ENCODE results near the gene ADGRG3. TPM values are rescaled to one million over a fixed set of nuclear protein-coding genes. Genes with fewer than 3 reads are reported as not detected.

ADGRG3 gene
- total and polyA plus RNA-seq, 9 of the 15 experiments (the other 6 are each of a cell fraction or from before 2014, with no cell fraction given) = 0.09 to 0.52 (median 0.14) TPM; not detected in 3

GRCh38 chr16:57656342-57656955 is 11.7 kb upstream of the ADGRG3 start:
- H3K4me1 ChIP-seq (replicated peaks in 1 of 2; ENCODE audit: control insufficient read depth in 2 of 2, insufficient read depth in 2 of 2, low read length in 2 of 2) = peaks cover 0 to 20% of the 10 kb centered on the region in 2 experiments; a peak in 1 of 5 replicates
- in situ Hi-C loops (cut with MboI) (no loop called here), intact Hi-C loops (cut with micrococcal nuclease) (loop anchor here (10.0 kb wide), 1 partner anchor 208 kb away; no protein-coding TSS in a partner anchor)
- ChIA-PET POLR2A (no interaction called here), CTCF (ENCODE audit: low intra/inter-chr PET ratio) (no interaction called here)
- H3K27me3 ChIP-seq (ENCODE audit: control insufficient read depth in 2 of 2, insufficient read depth in 2 of 2, low read length in 2 of 2) = peaks cover 3 to 5% of the 10 kb centered on the region in 2 experiments; a peak in 1 of 5 replicates
- WGBS (ENCODE audit: insufficient coverage, low coverage, missing lambda C conversion rate) = 6% methylated on average over 8 of the region's 11 CpGs
- no peak overlapping the region for H3K27ac ChIP-seq (ENCODE audit: extremely low read depth, low read depth, low read length)
- no peak overlapping the region for H3K4me3 ChIP-seq
- H2AFZ ChIP-seq (ENCODE audit: low read depth, low read length) = no peak overlapping the region
- FAIRE-seq (no peak), ATAC-seq (no peak), DNase-seq (ENCODE audit: extremely low read depth in 1 of 4, low spot score in 3 of 4) (no peak)
- no peaks in the 10 kb centered on the region for H3K9me1 ChIP-seq (ENCODE audit: control insufficient read depth, insufficient read depth, low read length)
- H4K20me1 ChIP-seq (replicated peaks; ENCODE audit: control insufficient read depth, insufficient read depth, low read length) = no peaks in the 10 kb centered on the region
- no peak overlapping the region for H3K9ac ChIP-seq (ENCODE audit: insufficient read depth in 1 of 2, low read depth in 2 of 2, low read length in 2 of 2)
- H3K4me2 ChIP-seq (ENCODE audit: insufficient read depth, low read length) = no peak overlapping the region
- BruUV-seq (replicated peaks) = no TSS peak
- no peaks in the 10 kb centered on the region for H3K9me3 ChIP-seq (replicated peaks; ENCODE audit: control insufficient read depth, insufficient read depth, low read depth, low read length)
- no peaks in the 10 kb centered on the region for H3K79me2 ChIP-seq (ENCODE audit: control insufficient read depth, insufficient read depth, low read length)
- no peaks in the 10 kb centered on the region for H3K36me3 ChIP-seq (ENCODE audit: control insufficient read depth, insufficient read depth, low read length)
- TF ChIP-seq ZNF280B (CRISPR knock-in tag; IDR thresholded peaks at IDR 0.05) (no peak), MAFG (tag; conservative IDR thresholded peaks at IDR 0.05) (no peak), KDM1A (IDR thresholded peaks at IDR 0.05) (peak; percentile 65 to 81; a peak in 3 of 4 replicates), RREB1 (CRISPR knock-in tag; IDR thresholded peaks at IDR 0.05) (no peak), BHLHE40 (IDR thresholded peaks at IDR 0.05; ENCODE audit: low read length) (no peak), ZNF232 (CRISPR knock-in tag; IDR thresholded peaks at IDR 0.05) (no peak), HCFC1 (IDR thresholded peaks at IDR 0.05; ENCODE audit: low read depth, low read length) (no peak), TEAD4 (IDR thresholded peaks at IDR 0.05; ENCODE audit: low read length) (no peak), TEAD4 (CRISPR knock-in tag; IDR thresholded peaks at IDR 0.05; ENCODE audit: borderline replicate concordance) (no peak), TEAD2 (tag; IDR thresholded peaks at IDR 0.05) (no peak), COPS2 (conservative IDR thresholded peaks at IDR 0.05) (no peak), PHF21A (IDR thresholded peaks at IDR 0.05; ENCODE audit: borderline replicate concordance, low read depth) (no peak), NR0B1 (IDR thresholded peaks at IDR 0.05; ENCODE audit: partially characterized antibody) (no peak)
